Measurements from ENCODE around the gene TLE2. TPM values are rescaled to one million over a fixed set of nuclear protein-coding genes. Genes with fewer than 3 reads are reported as not detected.

TLE2 gene
- polyA plus RNA-seq, 4 donors, result 28.8 to 52.5 (median 44.5) TPM

- DNase-seq (ENCODE audit: low read depth in 4 of 4, low spot score in 2 of 4), result no peak
These were observed 66.0 kb downstream of the TLE2 start for GRCh38 chr19:2963122-2963521.

- no peak for DNase-seq (ENCODE audit: low read depth in 4 of 4, low spot score in 2 of 4)
These were observed 66.9 kb downstream of the TLE2 start for GRCh38 chr19:2962018-2962670.

DNA sequence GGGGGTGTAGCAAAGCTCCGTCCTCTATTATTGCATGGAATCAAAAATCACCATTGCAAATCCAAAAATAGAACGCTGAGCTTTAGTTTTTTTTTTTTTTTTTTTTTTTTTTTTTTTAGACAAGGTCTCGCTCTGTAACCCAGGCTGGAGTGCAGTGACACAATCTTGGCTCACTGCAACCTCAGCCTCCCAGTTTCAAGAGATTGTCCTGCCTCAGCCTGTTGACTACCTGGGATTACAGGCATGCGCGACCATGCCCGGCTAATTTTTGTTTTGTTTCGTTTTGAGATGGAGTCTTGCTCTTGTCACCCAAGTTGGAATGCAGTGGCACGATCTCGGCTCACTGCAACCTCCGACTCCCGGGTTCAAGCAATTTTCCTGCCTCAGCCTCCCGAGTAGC, 69.0 kb downstream of the TLE2 start:
- DNase-seq (ENCODE audit: low read depth in 4 of 4, low spot score in 2 of 4), result no peak

GRCh38 chr19:2957160-2957559, 71.9 kb downstream of the TLE2 start:
- DNase-seq (ENCODE audit: low read depth in 4 of 4, low spot score in 2 of 4), result no peak

DNA sequence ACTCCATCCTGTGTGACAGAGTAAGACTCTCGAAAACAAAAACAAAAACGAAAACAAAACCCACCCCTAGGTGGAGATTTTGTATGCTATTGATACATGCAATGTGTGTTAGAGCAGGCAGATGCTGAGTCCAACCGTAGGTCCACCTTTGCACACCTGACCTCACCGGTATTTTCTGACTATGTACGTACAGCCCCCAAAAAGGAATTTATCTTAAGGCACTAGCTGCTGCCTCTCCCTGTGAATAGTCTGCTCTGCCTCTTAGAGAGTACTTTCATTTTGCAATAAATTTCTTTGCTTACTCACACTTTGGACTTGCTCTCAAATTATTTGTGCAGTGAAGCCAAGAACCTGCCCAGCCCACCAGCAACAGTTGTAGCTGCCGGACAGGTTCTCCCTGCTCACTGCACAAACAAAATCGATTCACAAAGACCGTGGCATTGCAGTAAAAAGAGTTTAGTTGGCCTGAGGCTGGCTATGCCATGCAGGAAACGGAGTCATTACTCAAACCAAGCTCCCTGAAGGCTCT, 76.1 kb downstream of the TLE2 start:
- no peak for DNase-seq (ENCODE audit: low read depth in 4 of 4, low spot score in 2 of 4)

DNA sequence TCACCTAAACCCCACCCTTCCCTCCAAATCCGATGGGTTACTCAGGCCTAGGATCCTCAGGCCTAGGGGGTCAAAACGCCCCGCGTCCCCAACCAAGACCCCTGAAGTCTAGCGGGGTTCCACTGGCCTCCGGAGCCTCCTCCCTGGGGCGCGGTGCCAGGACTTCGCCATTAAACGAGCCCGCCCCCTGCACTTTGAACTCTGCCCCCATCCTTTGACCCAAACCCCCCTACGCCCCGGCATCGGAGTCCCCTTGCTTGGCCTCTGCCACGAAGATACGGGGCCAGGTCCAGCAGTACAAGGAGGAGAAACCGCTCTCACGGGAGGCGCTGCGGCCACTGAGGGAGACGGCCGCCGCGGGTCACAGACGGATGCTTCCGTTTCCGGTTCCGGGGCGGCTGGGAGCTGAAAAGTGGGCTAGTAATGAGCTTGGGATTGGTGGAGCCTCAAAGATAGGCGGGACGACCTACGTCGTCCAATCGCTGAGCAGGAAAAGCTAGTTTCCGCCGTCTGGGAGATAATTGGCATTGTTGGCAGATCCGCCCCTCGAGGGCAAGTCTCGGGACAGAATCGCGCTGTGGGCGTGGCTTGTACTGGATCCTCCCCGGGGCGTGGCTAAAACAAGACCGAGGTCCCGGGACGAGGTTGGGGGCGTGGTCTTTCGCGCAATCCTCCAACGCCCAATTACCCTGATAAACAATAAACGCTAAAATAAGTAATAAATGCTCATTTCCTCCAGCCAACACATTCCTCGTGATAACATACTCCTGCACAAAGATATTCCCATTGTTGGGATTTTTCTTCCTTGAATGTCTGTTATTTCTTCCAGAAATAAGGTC, 78.6 kb downstream of the TLE2 start:
- DNase-seq (ENCODE audit: low read depth in 4 of 4, low spot score in 2 of 4), result peak; percentile 97 to 100 (median 99)

- no peak for DNase-seq (ENCODE audit: low read depth in 4 of 4, low spot score in 2 of 4)
These were observed 79.2 kb downstream of the TLE2 start for GRCh38 chr19:2949939-2950285.

Other genes starting within 250 kb of the TLE2 start
- 10 to 100 TPM; 45.4 to 74.1 (median 64.4) TPM for gene SGTA, start 246.0 kb downstream of the TLE2 start, polyA plus RNA-seq (ENCODE audit: insufficient read length in 4 of 4)
- 10 to 100 TPM; 39.5 to 66.8 (median 53.9) TPM for gene THOP1, start 243.8 kb downstream of the TLE2 start, polyA plus RNA-seq (ENCODE audit: insufficient read length in 4 of 4)
- gene ZNF554, start 209.4 kb downstream of the TLE2 start, polyA plus RNA-seq (ENCODE audit: insufficient read length in 4 of 4), result 10 to 100 TPM in 2 of 4 donors, 1 to 10 TPM in 2; 8.1 to 11.1 (median 9.4) TPM
- gene ZNF555, start 187.8 kb downstream of the TLE2 start, polyA plus RNA-seq (ENCODE audit: insufficient read length in 4 of 4), result 10 to 100 TPM; 11.0 to 14.3 (median 12.0) TPM
- gene ZNF556, start 161.9 kb downstream of the TLE2 start, polyA plus RNA-seq (ENCODE audit: insufficient read length in 4 of 4), result 1 to 10 TPM in 1 of 4 donors, under 1 TPM in 3; 0.43 to 1.1 (median 0.74) TPM
- 1 to 10 TPM; 5.9 to 9.4 (median 7.1) TPM for gene ZNF57, start 128.4 kb downstream of the TLE2 start, polyA plus RNA-seq (ENCODE audit: insufficient read length in 4 of 4)
- 1 to 10 TPM; 7.2 to 8.5 (median 7.8) TPM for gene ZNF77, start 84.3 kb downstream of the TLE2 start, polyA plus RNA-seq (ENCODE audit: insufficient read length in 4 of 4)
- 10 to 100 TPM in 3 of 4 donors, 1 to 10 TPM in 1; 6.4 to 11.4 (median 10.5) TPM for gene TLE6, start 51.7 kb downstream of the TLE2 start, polyA plus RNA-seq (ENCODE audit: insufficient read length in 4 of 4)
- gene TLE5, start 33.2 kb upstream of the TLE2 start, polyA plus RNA-seq (ENCODE audit: insufficient read length in 4 of 4), result 100 to 1,000 TPM; 414 to 627 (median 476) TPM
- gene GNA11, start 65.1 kb upstream of the TLE2 start, polyA plus RNA-seq (ENCODE audit: insufficient read length in 4 of 4), result 10 to 100 TPM; 56.5 to 66.8 (median 62.4) TPM
- gene GNA15, start 106.8 kb upstream of the TLE2 start, polyA plus RNA-seq (ENCODE audit: insufficient read length in 4 of 4), result 1 to 10 TPM in 2 of 4 donors, under 1 TPM in 2; 0.64 to 1.3 (median 0.97) TPM
- gene S1PR4, start 149.5 kb upstream of the TLE2 start, polyA plus RNA-seq (ENCODE audit: insufficient read length in 4 of 4), result under 1 TPM; 0.25 to 0.44 (median 0.38) TPM
- gene NCLN, start 156.7 kb upstream of the TLE2 start, polyA plus RNA-seq (ENCODE audit: insufficient read length in 4 of 4), result 10 to 100 TPM; 33.7 to 52.8 (median 46.5) TPM
- gene CELF5, start 195.4 kb upstream of the TLE2 start, polyA plus RNA-seq (ENCODE audit: insufficient read length in 4 of 4), result 1 to 10 TPM in 2 of 4 donors, under 1 TPM in 2; 0.37 to 2.1 (median 1.0) TPM

Data from left renal cortex interstitium (tissue), 4 donors.